ENCODE results near the gene DTNBP1.

Gene DTNBP1

DNA sequence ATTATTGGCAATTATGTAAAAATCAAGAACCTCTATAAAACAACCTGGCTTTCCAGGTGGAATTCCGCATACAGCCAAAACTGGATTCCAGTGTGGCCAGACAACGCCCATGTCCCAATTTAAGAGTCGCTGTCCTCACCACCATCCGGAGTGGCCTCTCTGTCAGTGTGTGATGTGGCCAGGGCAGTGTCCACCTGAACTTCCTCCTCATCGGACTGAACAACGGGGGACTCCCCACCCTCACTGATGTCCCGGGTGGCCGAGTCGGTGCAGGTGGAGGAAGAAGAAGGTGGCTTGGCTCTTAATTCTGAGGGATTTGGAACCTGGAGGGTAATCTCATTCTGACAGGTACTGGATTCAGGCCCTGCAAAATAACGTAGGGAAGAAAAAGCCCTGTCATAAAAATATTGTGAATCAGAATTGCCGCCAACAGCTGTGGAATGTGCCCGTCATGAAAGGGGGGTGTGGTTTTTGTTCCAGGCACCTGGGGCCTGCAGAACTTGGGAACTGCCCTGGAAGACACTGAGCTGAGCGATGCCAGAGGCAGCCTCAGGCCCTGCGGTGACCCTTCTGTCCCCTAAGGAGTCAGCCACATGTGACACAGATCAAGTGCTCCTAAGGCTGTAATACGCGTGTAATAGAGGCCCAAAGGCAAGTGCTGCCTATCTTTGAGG, 139.8 kb downstream of the DTNBP1 start:
- Histone ChIP-seq H3K9me3 (ENCODE audit: control insufficient read depth, low read length) (no peaks in the 10 kb centered on the region), H3K4me1 (peaks cover 5% of the 10 kb centered on the region), H2AFZ (no peak overlapping the region), H3K4me2 (ENCODE audit: low read length) (no peak overlapping the region), H3K79me2 (no peaks in the 10 kb centered on the region), H3K36me3 (ENCODE audit: control insufficient read depth, insufficient read depth, low read length) (no peaks in the 10 kb centered on the region), H3K27me3 (ENCODE audit: control insufficient read depth, insufficient read depth, low read length) (no peaks in the 10 kb centered on the region), H3K4me3 (ENCODE audit: low read depth, low read length) (no peak overlapping the region), H3K9ac (no peak overlapping the region), H3K27ac (no peak overlapping the region)
- no peak for TF ChIP-seq CTCF (IDR thresholded peaks at IDR 0.05)

- no peaks in the 10 kb centered on the region for H3K9me3 ChIP-seq (ENCODE audit: control insufficient read depth, low read length)
- H3K4me2 ChIP-seq (ENCODE audit: low read length) = no peak overlapping the region
- H3K9ac ChIP-seq = no peak overlapping the region
- no peak overlapping the region for H3K4me3 ChIP-seq (ENCODE audit: low read depth, low read length)
- no peaks in the 10 kb centered on the region for H3K79me2 ChIP-seq
- no peaks in the 10 kb centered on the region for H3K36me3 ChIP-seq (ENCODE audit: control insufficient read depth, insufficient read depth, low read length)
- H3K4me1 ChIP-seq = peaks cover 5% of the 10 kb centered on the region
- TF ChIP-seq CTCF (IDR thresholded peaks at IDR 0.05) = no peak
- H3K27ac ChIP-seq = no peak overlapping the region
- H2AFZ ChIP-seq = no peak overlapping the region
- H3K27me3 ChIP-seq (ENCODE audit: control insufficient read depth, insufficient read depth, low read length) = no peaks in the 10 kb centered on the region
Observed at GRCh38 chr6:15522427-15522826, 140.4 kb downstream of the DTNBP1 start.

DNA sequence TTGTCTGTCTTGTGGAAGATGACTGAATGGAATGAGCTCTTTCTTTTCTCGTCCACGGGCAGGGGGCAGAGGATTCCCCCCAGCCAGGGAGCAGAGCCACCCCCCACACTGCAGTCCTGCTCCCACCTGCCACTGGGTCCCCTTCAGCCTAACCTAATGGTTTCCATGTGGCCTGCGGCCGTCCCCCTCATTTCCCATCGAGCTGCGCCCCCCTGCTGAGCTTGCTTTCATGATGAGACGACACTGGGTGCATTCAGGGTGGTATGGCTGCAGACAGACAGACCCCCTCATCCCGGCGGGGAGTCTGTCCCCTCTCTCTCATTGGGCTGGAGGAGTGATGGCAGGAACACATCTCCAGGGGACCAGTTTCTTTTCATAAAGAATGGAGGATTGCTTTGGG, 140.8 kb downstream of the DTNBP1 start:
- Histone ChIP-seq H3K79me2 (no peaks in the 10 kb centered on the region), H3K4me1 (peaks cover 5% of the 10 kb centered on the region), H2AFZ (no peak overlapping the region), H3K27me3 (ENCODE audit: control insufficient read depth, insufficient read depth, low read length) (no peaks in the 10 kb centered on the region), H3K9me3 (ENCODE audit: control insufficient read depth, low read length) (no peaks in the 10 kb centered on the region), H3K9ac (no peak overlapping the region), H3K36me3 (ENCODE audit: control insufficient read depth, insufficient read depth, low read length) (no peaks in the 10 kb centered on the region), H3K4me2 (ENCODE audit: low read length) (no peak overlapping the region), H3K27ac (no peak overlapping the region), H3K4me3 (ENCODE audit: low read depth, low read length) (no peak overlapping the region)
- no peak for TF ChIP-seq CTCF (IDR thresholded peaks at IDR 0.05)

DNA sequence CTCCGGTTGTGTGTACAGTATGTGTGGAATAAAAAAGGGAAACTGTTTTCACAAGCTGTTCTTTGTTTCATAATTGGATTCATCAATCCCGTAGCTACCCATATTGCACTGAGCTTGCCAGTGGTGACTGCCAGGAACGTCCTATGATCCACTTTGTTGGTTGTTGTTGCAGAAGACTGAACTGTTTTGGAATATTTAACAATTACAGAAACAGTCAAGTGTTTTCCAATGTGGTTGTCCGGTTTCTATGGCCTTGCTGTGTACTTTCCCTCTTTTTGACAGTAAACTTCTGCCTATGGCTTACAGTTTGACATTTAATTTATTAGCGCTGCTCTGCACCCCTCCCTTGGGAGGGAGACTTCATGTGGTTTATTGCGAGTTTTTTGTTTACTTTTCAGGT, 141.2 kb downstream of the DTNBP1 start:
- Histone ChIP-seq H3K4me3 (ENCODE audit: low read depth, low read length) (no peak overlapping the region), H2AFZ (no peak overlapping the region), H3K9me3 (ENCODE audit: control insufficient read depth, low read length) (no peaks in the 10 kb centered on the region), H3K79me2 (no peaks in the 10 kb centered on the region), H3K9ac (no peak overlapping the region), H3K27ac (no peak overlapping the region), H3K36me3 (ENCODE audit: control insufficient read depth, insufficient read depth, low read length) (no peaks in the 10 kb centered on the region), H3K4me2 (ENCODE audit: low read length) (no peak overlapping the region), H3K27me3 (ENCODE audit: control insufficient read depth, insufficient read depth, low read length) (no peaks in the 10 kb centered on the region), H3K4me1 (peaks cover 5% of the 10 kb centered on the region)
- TF ChIP-seq CTCF (IDR thresholded peaks at IDR 0.05) = no peak

DNA sequence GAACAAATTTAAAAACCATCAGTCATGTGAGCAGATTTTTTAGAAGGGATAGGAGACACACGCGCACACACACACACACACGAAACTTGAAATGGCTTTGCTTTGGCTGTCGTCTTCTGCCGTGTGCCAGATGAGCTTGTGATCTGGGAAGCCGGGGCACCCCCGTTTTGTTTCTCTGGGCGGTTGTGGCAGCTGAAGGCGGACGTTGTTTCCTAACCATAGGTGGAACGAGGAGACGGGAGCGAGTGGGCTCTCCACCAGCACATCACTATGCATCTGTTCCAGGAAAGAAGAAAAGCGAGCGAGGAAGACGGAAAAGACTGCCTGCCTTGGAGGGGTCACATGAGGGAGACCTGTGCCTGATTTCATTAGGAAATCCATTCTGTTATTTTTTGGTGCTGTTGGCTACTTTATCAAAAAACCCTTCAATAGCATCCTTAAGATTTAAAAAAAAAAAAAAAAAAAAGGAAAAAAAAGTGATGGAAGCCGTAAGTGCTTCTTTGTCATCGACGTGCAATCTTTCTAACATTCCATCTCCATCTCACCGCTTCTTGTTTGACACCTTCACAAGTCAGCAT, 142.1 kb downstream of the DTNBP1 start:
- Histone ChIP-seq H3K4me1 (peaks cover 5% of the 10 kb centered on the region), H3K27ac (no peak overlapping the region), H3K9me3 (ENCODE audit: control insufficient read depth, low read length) (no peaks in the 10 kb centered on the region), H3K36me3 (ENCODE audit: control insufficient read depth, insufficient read depth, low read length) (no peaks in the 10 kb centered on the region), H3K9ac (no peak overlapping the region), H3K27me3 (ENCODE audit: control insufficient read depth, insufficient read depth, low read length) (no peaks in the 10 kb centered on the region), H3K79me2 (no peaks in the 10 kb centered on the region), H3K4me2 (ENCODE audit: low read length) (no peak overlapping the region), H2AFZ (no peak overlapping the region), H3K4me3 (ENCODE audit: low read depth, low read length) (no peak overlapping the region)
- no peak for TF ChIP-seq CTCF (IDR thresholded peaks at IDR 0.05)
